ENCODE measurements around the gene CTRB2.

The CTRB2 gene

DNA sequence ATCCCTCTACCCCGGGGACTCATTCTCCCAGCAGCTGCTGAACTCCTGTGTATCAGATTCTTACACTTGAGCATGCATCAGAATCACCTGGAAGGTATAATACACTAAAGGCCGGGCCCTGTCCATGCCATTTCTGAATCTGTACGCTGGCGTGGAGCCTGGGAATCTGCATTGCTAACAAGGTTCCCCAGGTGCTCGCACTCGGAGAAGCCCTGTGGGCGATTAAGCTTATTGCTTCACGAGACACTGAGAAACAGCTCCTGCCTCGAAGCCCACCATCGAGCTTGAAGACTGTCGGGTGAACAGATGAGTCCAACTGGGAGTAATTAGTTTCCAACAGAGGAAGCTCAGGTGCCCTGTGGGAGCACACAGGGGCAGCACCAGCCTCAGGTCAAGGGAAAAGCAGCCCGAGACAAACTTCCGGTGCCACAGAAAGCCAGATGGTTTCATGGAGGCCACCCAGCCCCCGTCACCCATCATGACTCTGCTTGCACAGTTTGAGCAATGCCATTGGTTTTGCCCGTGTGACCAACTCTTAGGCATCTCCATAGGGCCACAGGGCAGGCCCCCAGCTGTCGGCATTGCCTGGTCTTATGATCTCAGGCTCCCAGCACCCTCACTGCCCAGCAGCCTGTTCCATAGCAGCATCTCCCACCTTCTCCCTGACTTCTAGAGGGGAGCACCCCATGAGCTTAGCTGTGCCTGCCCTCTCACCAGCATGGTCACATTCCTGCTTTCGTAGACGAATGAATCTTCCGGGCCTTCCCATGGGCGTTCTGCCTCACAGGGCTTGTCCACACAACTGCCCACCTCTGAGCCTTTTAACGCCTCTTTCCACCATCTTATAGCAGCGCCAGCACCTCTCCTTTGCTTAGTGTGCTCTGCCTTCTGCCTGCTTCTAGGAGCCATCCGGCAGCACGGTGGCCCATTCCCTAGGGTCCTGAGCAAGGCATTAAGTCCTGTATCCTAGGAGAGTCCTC lies 10.9 kb downstream of the CTRB2 start:
- H3K4me3 ChIP-seq (ENCODE audit: low read depth, low read length): no peak overlapping the region
- POLR2A ChIA-PET: no interaction called here
- no peak for DNase-seq (ENCODE audit: low read depth, low spot score)

DNA sequence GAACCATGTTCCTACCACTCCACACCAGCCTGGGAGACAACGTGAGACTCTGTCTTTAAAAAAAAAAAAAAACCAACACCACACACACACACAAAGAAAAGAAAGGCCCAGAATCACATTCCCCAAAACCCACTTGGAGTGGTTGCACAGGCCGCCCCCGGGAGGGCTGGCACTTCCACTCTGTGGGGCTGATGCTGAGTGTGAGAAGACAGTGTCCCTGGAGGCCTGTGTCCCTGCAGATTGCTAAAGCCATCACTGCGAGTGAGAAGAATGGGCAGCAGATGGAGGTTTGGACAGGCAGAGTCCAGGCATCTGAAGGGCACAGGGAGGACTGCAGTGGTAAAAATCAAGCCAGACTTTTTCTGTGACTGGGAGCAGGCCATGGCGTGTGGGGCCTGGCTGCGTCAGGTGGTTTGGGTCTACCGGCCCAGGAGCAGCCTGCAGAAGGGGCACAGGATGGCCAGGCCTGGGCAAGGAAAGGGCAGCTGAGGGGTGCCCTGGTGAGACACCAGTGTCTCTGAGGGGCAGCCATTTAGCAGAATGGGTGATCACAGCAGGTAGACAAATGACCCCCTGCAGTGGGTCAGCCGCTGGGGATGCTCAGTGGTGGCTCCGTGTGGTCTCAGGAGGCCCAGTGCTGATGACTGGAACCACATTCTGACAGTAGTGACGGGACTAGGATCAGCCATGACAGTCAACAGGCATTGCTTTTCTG lies 13.1 kb downstream of the CTRB2 start:
- no peak for DNase-seq (ENCODE audit: low read depth, low spot score)
- H3K4me3 ChIP-seq (ENCODE audit: low read depth, low read length): no peak overlapping the region
- CTCF ChIA-PET: interaction anchor here (1.5 kb wide), 1 partner anchor 271 kb away, joined by 5 read pairs; no protein-coding TSS in a partner anchor
- POLR2A ChIA-PET: no interaction called here
- TF ChIP-seq, protein P1, sequence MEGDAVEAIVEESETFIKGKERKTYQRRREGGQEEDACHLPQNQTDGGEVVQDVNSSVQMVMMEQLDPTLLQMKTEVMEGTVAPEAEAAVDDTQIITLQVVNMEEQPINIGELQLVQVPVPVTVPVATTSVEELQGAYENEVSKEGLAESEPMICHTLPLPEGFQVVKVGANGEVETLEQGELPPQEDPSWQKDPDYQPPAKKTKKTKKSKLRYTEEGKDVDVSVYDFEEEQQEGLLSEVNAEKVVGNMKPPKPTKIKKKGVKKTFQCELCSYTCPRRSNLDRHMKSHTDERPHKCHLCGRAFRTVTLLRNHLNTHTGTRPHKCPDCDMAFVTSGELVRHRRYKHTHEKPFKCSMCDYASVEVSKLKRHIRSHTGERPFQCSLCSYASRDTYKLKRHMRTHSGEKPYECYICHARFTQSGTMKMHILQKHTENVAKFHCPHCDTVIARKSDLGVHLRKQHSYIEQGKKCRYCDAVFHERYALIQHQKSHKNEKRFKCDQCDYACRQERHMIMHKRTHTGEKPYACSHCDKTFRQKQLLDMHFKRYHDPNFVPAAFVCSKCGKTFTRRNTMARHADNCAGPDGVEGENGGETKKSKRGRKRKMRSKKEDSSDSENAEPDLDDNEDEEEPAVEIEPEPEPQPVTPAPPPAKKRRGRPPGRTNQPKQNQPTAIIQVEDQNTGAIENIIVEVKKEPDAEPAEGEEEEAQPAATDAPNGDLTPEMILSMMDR (IDR thresholded peaks at IDR 0.05; ENCODE audit: insufficient read depth, low read length, missing control alignments): no peak

More for the DNA sequence above, 10.9 kb downstream of the CTRB2 start:
- CTCF ChIA-PET: interaction anchor here (0.6 to 9.8 kb wide), 8 partner anchors 24 to 590 kb away, joined by 3 to 342 read pairs (median 4); partner anchors contain the start of gene TMEM170A
- TF ChIP-seq, protein P1 (IDR thresholded peaks at IDR 0.05; ENCODE audit: insufficient read depth, low read length, missing control alignments): no peak

DNA sequence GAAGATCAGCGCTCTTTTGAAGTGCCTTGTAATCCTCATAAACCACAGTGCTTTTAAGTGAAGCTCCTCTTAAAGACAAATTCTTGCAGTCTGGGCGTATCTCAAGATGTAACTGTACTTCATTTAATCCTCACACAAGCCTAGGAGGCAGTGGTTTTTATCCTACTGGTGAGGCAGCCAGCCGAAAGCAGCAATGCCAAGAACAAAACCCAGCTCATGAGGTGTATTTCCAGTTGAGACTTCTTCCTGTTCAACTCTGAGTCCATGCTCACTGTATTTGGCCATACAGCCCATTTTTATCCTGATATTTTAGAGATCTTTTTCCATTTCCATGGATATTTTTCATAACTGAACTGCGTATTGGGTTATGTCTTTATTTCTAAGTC lies 13.7 kb downstream of the CTRB2 start:
- H3K4me3 ChIP-seq (ENCODE audit: low read depth, low read length): no peak overlapping the region
- TF ChIP-seq, protein P1 (IDR thresholded peaks at IDR 0.05; ENCODE audit: insufficient read depth, low read length, missing control alignments): no peak
- DNase-seq (ENCODE audit: low read depth, low spot score): no peak
- CTCF ChIA-PET: interaction anchor here (1.5 kb wide), 1 partner anchor 272 kb away, joined by 5 read pairs; no protein-coding TSS in a partner anchor
- POLR2A ChIA-PET: no interaction called here

DNA sequence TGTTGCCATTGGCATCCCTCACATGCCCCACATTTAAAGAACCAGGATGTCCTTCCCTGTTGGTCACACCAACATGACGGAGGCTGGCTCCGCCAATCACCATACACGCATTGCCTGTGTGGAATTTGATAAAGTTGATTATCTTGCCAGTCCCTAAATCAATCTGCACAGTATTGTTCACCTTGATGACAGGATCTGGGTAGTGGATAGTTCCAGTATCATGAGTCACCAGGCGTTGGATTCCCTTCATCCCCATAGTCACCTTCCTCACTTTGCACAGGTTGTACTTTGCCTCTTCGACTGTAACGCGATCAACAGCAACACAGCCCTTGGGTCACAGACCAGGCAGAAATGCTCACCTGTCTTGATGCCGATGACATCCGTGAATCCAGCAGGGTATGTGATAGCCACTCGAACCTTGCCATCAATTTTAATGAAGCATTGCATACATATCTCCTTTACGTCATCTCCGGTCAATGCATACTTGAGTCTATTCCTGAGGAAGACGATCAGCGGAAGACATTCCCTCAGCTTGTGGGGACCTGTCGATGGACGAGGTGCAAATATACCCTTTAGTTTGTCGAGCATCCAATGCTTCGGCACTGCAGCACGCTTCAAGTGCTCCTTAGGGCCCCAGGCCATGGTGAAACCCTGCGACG lies 14.2 kb downstream of the CTRB2 start:
- POLR2A ChIA-PET: no interaction called here
- DNase-seq (ENCODE audit: low read depth, low spot score): no peak
- CTCF ChIA-PET: interaction anchor here (1.5 kb wide), 1 partner anchor 272 kb away, joined by 5 read pairs; no protein-coding TSS in a partner anchor
- H3K4me3 ChIP-seq (ENCODE audit: low read depth, low read length): no peak overlapping the region
- TF ChIP-seq, protein P1 (IDR thresholded peaks at IDR 0.05; ENCODE audit: insufficient read depth, low read length, missing control alignments): no peak

DNA sequence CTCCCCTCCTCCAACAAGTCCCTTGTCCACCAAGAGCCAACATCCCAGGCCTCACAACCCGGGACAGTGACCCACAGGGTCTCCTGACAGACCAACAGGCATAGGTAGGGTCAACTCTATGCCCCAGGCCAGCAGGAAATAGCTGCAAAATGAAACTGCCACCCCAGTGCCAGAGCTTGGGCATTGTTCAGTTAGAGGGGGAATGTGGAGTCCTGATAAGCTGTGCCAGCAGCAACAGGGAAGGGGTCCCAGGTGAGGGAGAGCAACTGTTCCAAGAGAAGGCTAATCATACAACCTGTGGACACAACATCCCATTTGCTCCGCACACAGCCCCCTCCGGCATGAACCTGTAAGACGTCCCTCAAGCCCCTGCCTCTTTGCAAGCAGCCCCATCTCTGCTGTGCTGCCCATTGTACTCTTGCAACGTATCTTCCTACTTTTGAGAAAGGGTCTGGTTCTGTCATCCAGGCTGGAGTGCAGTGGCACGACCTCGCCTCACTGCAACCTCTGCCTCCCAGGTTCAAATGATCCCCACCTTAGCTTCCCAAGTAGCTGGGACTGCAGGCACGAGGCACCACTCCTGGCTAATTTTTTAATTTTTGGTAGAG lies 17.2 kb downstream of the CTRB2 start:
- POLR2A ChIA-PET: no interaction called here
- TF ChIP-seq, protein P1 (IDR thresholded peaks at IDR 0.05; ENCODE audit: insufficient read depth, low read length, missing control alignments): no peak
- H3K4me3 ChIP-seq (ENCODE audit: low read depth, low read length): no peak overlapping the region
- no peak for DNase-seq (ENCODE audit: low read depth, low spot score)
- CTCF ChIA-PET: interaction anchor here (3.4 kb wide), 1 partner anchor 10 kb away, joined by 22 read pairs; no protein-coding TSS in a partner anchor
